PC-9 (cell line): ENCODE data around the gene ACSM6. TPM values are rescaled to one million over a fixed set of nuclear protein-coding genes. Genes with fewer than 3 reads are reported as not detected.
"Not testable (repeated sequence)": the region's sequence is repeated elsewhere in the genome, so short reads cannot be mapped to it uniquely, and the experiment has no call there.

ENCODE experiments used
- BruUV-seq: library from RNA; stranded (reverse); fragments of 400-500 nt; replicated peaks from 2 replicates; lab custom pipeline; 2021; lab: Mats Ljungman, UMichigan
- CTCF ChIA-PET: fragments of 300-600 bp; sonication (Branson Sonifier 250); formaldehyde crosslinking; loops from one replicate; lab custom pipeline; 2022; ENCODE audit warnings: antibody characterized with exemption; lab: Charles Lee
- POLR2A ChIA-PET: fragments of 300-600 bp; sonication (Branson Sonifier 250); formaldehyde crosslinking; loops from one replicate; lab custom pipeline; 2022; ENCODE audit warnings: antibody characterized with exemption; ENCODE audit not compliant: unreplicated experiment; lab: Charles Lee
- DNase-seq, 2 experiments: peaks; one replicate each; pipeline versions ENCODE4 v3.0.0 to v3.0.0-alpha.2; 2015 to 2022; ENCODE audit warnings: mixed read lengths in 1 of 2
- H2AFZ ChIP-seq: fragments of 200-600 bp; sonication (generic); 2 replicates; pipeline ENCODE4 v1.8.1; 2017; ENCODE audit warnings: antibody characterized with exemption
- H3F3A ChIP-seq: fragments of 200-600 bp; sonication (generic); 2 replicates; pipeline ENCODE4 v1.8.1; 2017; ENCODE audit warnings: antibody characterized with exemption, mild to moderate bottlenecking, low read depth; ENCODE audit not compliant: insufficient read depth
- H3K27ac ChIP-seq: fragments of 200-600 bp; sonication (generic); 2 replicates; pipeline ENCODE4 v1.6.1; 2016; ENCODE audit warnings: mixed run types
- H3K27me3 ChIP-seq: fragments of 200-600 bp; sonication (generic); 2 replicates; pipeline ENCODE4 v1.6.1; 2016; ENCODE audit warnings: low read depth, mixed run types; ENCODE audit not compliant: insufficient read depth
- H3K36me3 ChIP-seq: fragments of 200-600 bp; sonication (generic); 2 replicates; pipeline ENCODE4 v1.6.1; 2016; ENCODE audit warnings: low read depth, mixed run types
- H3K4me1 ChIP-seq: fragments of 200-600 bp; sonication (generic); replicated peaks from 2 replicates; pipeline ENCODE4 v1.6.1; 2016; ENCODE audit warnings: mixed run types; ENCODE audit not compliant: insufficient read depth
- H3K4me2 ChIP-seq: fragments of 200-600 bp; sonication (generic); 2 replicates; pipeline ENCODE4 v1.6.1; 2017; ENCODE audit warnings: mixed run types
- H3K4me3 ChIP-seq: fragments of 200-600 bp; sonication (generic); 2 replicates; pipeline ENCODE4 v1.6.1; 2016; ENCODE audit warnings: mixed run types
- H3K79me2 ChIP-seq: fragments of 200-600 bp; sonication (generic); 2 replicates; pipeline ENCODE4 v1.6.1; 2017; ENCODE audit warnings: low read depth, mixed run types
- H3K9me2 ChIP-seq: fragments of 200-600 bp; sonication (generic); 2 replicates; pipeline ENCODE4 v1.8.1; 2017; ENCODE audit warnings: mild to moderate bottlenecking; ENCODE audit not compliant: insufficient read depth
- H3K9me3 ChIP-seq: fragments of 200-600 bp; sonication (generic); 2 replicates; pipeline ENCODE4 v1.8.1; 2016; ENCODE audit warnings: low read depth; ENCODE audit not compliant: insufficient read depth
- H4K20me1 ChIP-seq: fragments of 200-600 bp; sonication (generic); 2 replicates; pipeline ENCODE4 v1.8.1; 2017; ENCODE audit not compliant: insufficient read depth
- CTCF ChIP-seq: fragments of 200-600 bp; sonication (generic); conservative IDR thresholded peaks from 2 replicates; pipeline ENCODE4 v1.6.1; 2017; ENCODE audit warnings: mixed run types, antibody characterized with exemption, mild to moderate bottlenecking, moderate library complexity
- EZH2 ChIP-seq: fragments of 200-600 bp; sonication (generic); IDR thresholded peaks from 2 replicates; pipeline ENCODE4 v1.8.0; 2017; ENCODE audit warnings: antibody characterized with exemption, low read depth
- intact Hi-C: fragments of 100-400 bp; cut with micrococcal nuclease; formaldehyde crosslinking; loops from one replicate; pipeline ENCODE4 v1.10.0; 2022; ENCODE audit not compliant: unreplicated experiment
- total RNA-seq: library from RNA; stranded (reverse); gene quantifications from 2 replicates; pipeline ENCODE4 v1.2.3, GENCODE V29; 2021

Gene ACSM6
- total RNA-seq, 1 experiment from 2014 or later: not detected

- Histone ChIP-seq H3K4me3 (no peak overlapping the region), H3K27me3 (no peaks in the 10 kb centered on the region), H3F3A (no peaks in the 10 kb centered on the region), H3K79me2 (no peaks in the 10 kb centered on the region), H2AFZ (no peak overlapping the region), H3K4me1 (no peaks in the 10 kb centered on the region), H3K4me2 (no peak overlapping the region), H3K36me3 (no peaks in the 10 kb centered on the region), H3K9me2 (no peaks in the 10 kb centered on the region), H3K9me3 (no peaks in the 10 kb centered on the region), H3K27ac (no peak overlapping the region), H4K20me1 (no peaks in the 10 kb centered on the region)
- BruUV-seq: no TSS peak
- POLR2A ChIA-PET: interaction anchor here (0.6 kb wide), 3 partner anchors 41 to 66 kb away, joined by 3 to 4 read pairs (median 3); no protein-coding TSS in a partner anchor
- DNase-seq: peak; percentile 49 to 71
- intact Hi-C loops: loop anchor here (1.0 to 10.0 kb wide), 3 partner anchors 42 to 403 kb away; no protein-coding TSS in a partner anchor
- CTCF ChIA-PET: interaction anchor here (0.9 to 1.2 kb wide), 4 partner anchors 42 to 173 kb away, joined by 3 to 25 read pairs (median 12); no protein-coding TSS in a partner anchor
- peak; percentile 58 for TF ChIP-seq CTCF
- no peak for TF ChIP-seq EZH2
These were observed 7.7 kb downstream of the ACSM6 start for GRCh38 chr10:95201736-95202135.

- H3K4me1 ChIP-seq, H2AFZ ChIP-seq, H3K4me3 ChIP-seq, H3K27ac ChIP-seq, H3K36me3 ChIP-seq, POLR2A ChIA-PET, H3K27me3 ChIP-seq, H3K79me2 ChIP-seq, BruUV-seq, H3K9me3 ChIP-seq, DNase-seq, H4K20me1 ChIP-seq, H3K4me2 ChIP-seq, H3F3A ChIP-seq, H3K9me2 ChIP-seq: not testable (repeated sequence)
- intact Hi-C loops: loop anchor here (5.0 to 10.0 kb wide), 2 partner anchors 159 to 402 kb away; no protein-coding TSS in a partner anchor
- CTCF ChIA-PET: interaction anchor here (0.5 to 0.9 kb wide), 3 partner anchors 32 to 69 kb away, joined by 3 to 5 read pairs (median 3); no protein-coding TSS in a partner anchor
These were observed 8.8 kb downstream of the ACSM6 start for GRCh38 chr10:95202865-95203264.

GRCh38 chr10:95208702-95209391, 14.8 kb downstream of the ACSM6 start:
- intact Hi-C loops: loop anchor here (2.0 to 10.0 kb wide), 2 partner anchors 34 to 396 kb away; no protein-coding TSS in a partner anchor
- ChIA-PET CTCF (interaction anchor here (0.6 to 1.2 kb wide), 3 partner anchors 28 to 35 kb away, joined by 3 to 9 read pairs (median 4); no protein-coding TSS in a partner anchor), POLR2A (no interaction called here)
- no peak overlapping the region for H3K27ac ChIP-seq
- H3K9me3 ChIP-seq: no peaks in the 10 kb centered on the region
- H3K4me3 ChIP-seq: no peak overlapping the region
- no peaks in the 10 kb centered on the region for H3K79me2 ChIP-seq
- H3F3A ChIP-seq: no peaks in the 10 kb centered on the region
- no peaks in the 10 kb centered on the region for H4K20me1 ChIP-seq
- BruUV-seq: no TSS peak
- H3K4me2 ChIP-seq: peak overlapping the region; percentile 34; the same call in 1 of the 2 replicates
- no peaks in the 10 kb centered on the region for H3K9me2 ChIP-seq
- no peak for DNase-seq
- H3K27me3 ChIP-seq: no peaks in the 10 kb centered on the region
- no peak overlapping the region for H2AFZ ChIP-seq
- TF ChIP-seq EZH2 (no peak), CTCF (peak; percentile 59; the same call in 1 of the 2 replicates)
- no peaks in the 10 kb centered on the region for H3K36me3 ChIP-seq
- peaks cover 11% of the 10 kb centered on the region for H3K4me1 ChIP-seq
